Liver (tissue), 9 donors: ENCODE measurements around the gene CFP. TPM values are rescaled to one million over a fixed set of nuclear protein-coding genes. Genes with fewer than 3 reads are reported as not detected.

Experiments
- DNase-seq: peaks from one replicate; pipeline ENCODE4 v3.0.0-alpha.2; 2017; ENCODE audit warnings: low spot score
- H3K27ac ChIP-seq, 2 donors: one replicate each; pipeline ENCODE4 v1.7.0; 2013; ENCODE audit warnings: inconsistent platforms in 2 of 2, low read length in 2 of 2, control low read depth in 1 of 2, low read depth in 1 of 2, mild to moderate bottlenecking in 1 of 2
- H3K27me3 ChIP-seq, 4 donors: one replicate each; pipeline versions ENCODE4 v1.6.1 to v1.7.0; 2013; ENCODE audit warnings: low read length in 3 of 4, inconsistent platforms in 1 of 4, mild to moderate bottlenecking in 1 of 4, moderate library complexity in 1 of 4; ENCODE audit not compliant: control insufficient read depth in 4 of 4, insufficient read depth in 4 of 4
- H3K36me3 ChIP-seq, 4 donors: one replicate each; pipeline versions ENCODE4 v1.6.1 to v1.7.0; 2013; ENCODE audit warnings: low read length in 3 of 4, mild to moderate bottlenecking in 3 of 4, low read depth in 1 of 4, moderate library complexity in 1 of 4; ENCODE audit not compliant: control insufficient read depth in 4 of 4, insufficient read depth in 3 of 4
- H3K4me1 ChIP-seq, 4 donors: one replicate each; pipeline versions ENCODE4 v1.6.1 to v1.7.0; 2013; ENCODE audit warnings: low read length in 3 of 4, mild to moderate bottlenecking in 3 of 4, moderate library complexity in 1 of 4; ENCODE audit not compliant: control insufficient read depth in 4 of 4, insufficient read depth in 4 of 4
- H3K4me3 ChIP-seq, 3 donors: one replicate each; pipeline versions ENCODE4 v1.6.1 to v1.7.0; 2013; ENCODE audit warnings: low read length in 3 of 3, control low read depth in 1 of 3, low read depth in 1 of 3, mild to moderate bottlenecking in 1 of 3
- H3K9ac ChIP-seq, 2 donors: one replicate each; pipeline ENCODE4 v1.7.0; 2013; ENCODE audit warnings: low read length in 2 of 2, mild to moderate bottlenecking in 2 of 2, moderate library complexity in 2 of 2, control low read depth in 1 of 2, low read depth in 1 of 2
- H3K9me3 ChIP-seq, 4 donors: one replicate each; pipeline versions ENCODE4 v1.6.1 to v1.7.0; 2013; ENCODE audit warnings: low read length in 3 of 4; ENCODE audit not compliant: control insufficient read depth in 4 of 4
- CTCF ChIP-seq: fragments of 150-350 bp; IDR thresholded peaks from 2 replicates; pipeline ENCODE4 v1.5.1; 2017; ENCODE audit warnings: improper control_type of control experiment, low read depth, low read length; ENCODE audit not compliant: missing input control
- EGR1 ChIP-seq, 2 donors: IDR thresholded peaks; 2 replicates each; pipeline ENCODE4 v1.6.1; 2016 to 2018; ENCODE audit warnings: antibody characterized with exemption in 2 of 2, low read depth in 2 of 2
- FOXA1 ChIP-seq: IDR thresholded peaks from 2 replicates; pipeline ENCODE4 v1.6.1; 2016; ENCODE audit warnings: antibody characterized with exemption
- FOXA2 ChIP-seq: IDR thresholded peaks from 2 replicates; pipeline ENCODE4 v1.6.1; 2016; ENCODE audit warnings: antibody characterized with exemption
- GABPA ChIP-seq, 2 donors: IDR thresholded peaks in 1 of 2; conservative IDR thresholded peaks in 1 of 2; 2 replicates each; pipeline ENCODE4 v1.6.1; 2016; ENCODE audit warnings: antibody characterized with exemption in 2 of 2, mild to moderate bottlenecking in 1 of 2, moderate library complexity in 1 of 2
- HNF4A ChIP-seq, 2 donors: conservative IDR thresholded peaks; 2 replicates each; pipeline ENCODE4 v1.6.1; 2016; ENCODE audit warnings: antibody characterized with exemption in 2 of 2, mild to moderate bottlenecking in 2 of 2
- HNF4G ChIP-seq: IDR thresholded peaks from 2 replicates; pipeline ENCODE4 v1.6.1; 2016; ENCODE audit warnings: antibody characterized with exemption
- JUND ChIP-seq, 2 donors: IDR thresholded peaks; 2 replicates each; pipeline ENCODE4 v1.6.1; 2016; ENCODE audit warnings: antibody characterized with exemption in 2 of 2
- NR2F2 ChIP-seq: IDR thresholded peaks from 2 replicates; pipeline ENCODE4 v1.6.1; 2016; ENCODE audit warnings: antibody characterized with exemption
- RAD21 ChIP-seq, 2 donors: IDR thresholded peaks; 2 replicates each; pipeline ENCODE4 v1.6.1; 2016; ENCODE audit warnings: antibody characterized with exemption in 2 of 2, mild to moderate bottlenecking in 2 of 2
- RXRA ChIP-seq, 2 donors: IDR thresholded peaks; 2 replicates each; pipeline ENCODE4 v1.6.1; 2017 to 2018; ENCODE audit warnings: antibody characterized with exemption in 2 of 2, mild to moderate bottlenecking in 1 of 2
- SP1 ChIP-seq: IDR thresholded peaks from 2 replicates; pipeline ENCODE4 v1.6.1; 2018; ENCODE audit warnings: antibody characterized with exemption, mild to moderate bottlenecking
- TAF1 ChIP-seq: conservative IDR thresholded peaks from 2 replicates; pipeline ENCODE4 v1.6.1; 2016; ENCODE audit warnings: antibody characterized with exemption, mild to moderate bottlenecking
- YY1 ChIP-seq: IDR thresholded peaks from 2 replicates; pipeline ENCODE4 v1.6.1; 2016; ENCODE audit warnings: antibody characterized with exemption, mild to moderate bottlenecking
- ZBTB33 ChIP-seq: IDR thresholded peaks from 2 replicates; pipeline ENCODE4 v1.6.1; 2016; ENCODE audit warnings: antibody characterized with exemption
- WGBS: extraction: QIAGEN DNeasy Blood & Tissue Kit; methylation state at CpG from one replicate; pipeline ENCODE4 v1.1.7; 2013; 5-methylcytosine and 5-hydroxymethylcytosine counted together
- polyA plus RNA-seq, 2 donors: library from polyadenylated mRNA; stranded (reverse) in 1 of 2; unstranded in 1 of 2; fragments of 200-250 nt in 1 of 2; fragments of >200 nt in 1 of 2; fragmentation: Nextera tagmentation in 1 of 2; extraction: Ambion mirVana in 1 of 2; gene quantifications; one replicate each; pipeline versions ENCODE4 v1.2.1 to v1.2.3, GENCODE V29; 2013 to 2015
- total RNA-seq, 2 donors: library from RNA; depleted of rRNA; stranded (reverse); fragments of >200 nt; gene quantifications; one replicate each; pipeline ENCODE4 v1.2.3, GENCODE V29; 2014
- TF ChIP-seq, protein P1 (sequence below): IDR thresholded peaks from 2 replicates; pipeline ENCODE4 v1.6.1; 2016; ENCODE audit warnings: antibody characterized with exemption
- TF ChIP-seq, protein P2 (sequence below): IDR thresholded peaks from 2 replicates; pipeline ENCODE4 v1.6.1; 2016; ENCODE audit warnings: antibody characterized with exemption
- TF ChIP-seq, protein P3 (sequence below): IDR thresholded peaks from 2 replicates; pipeline ENCODE4 v1.6.1; 2016; ENCODE audit warnings: antibody characterized with exemption, mild to moderate bottlenecking
- donor health status: healthy.
- donor health status: healthy.
- donor health status: healthy.
- donor health status: healthy.
- donor health status: healthy.

The CFP gene
- total and polyA plus RNA-seq, 4 donors, result 10.0 to 26.0 (median 16.6) TPM

DNA sequence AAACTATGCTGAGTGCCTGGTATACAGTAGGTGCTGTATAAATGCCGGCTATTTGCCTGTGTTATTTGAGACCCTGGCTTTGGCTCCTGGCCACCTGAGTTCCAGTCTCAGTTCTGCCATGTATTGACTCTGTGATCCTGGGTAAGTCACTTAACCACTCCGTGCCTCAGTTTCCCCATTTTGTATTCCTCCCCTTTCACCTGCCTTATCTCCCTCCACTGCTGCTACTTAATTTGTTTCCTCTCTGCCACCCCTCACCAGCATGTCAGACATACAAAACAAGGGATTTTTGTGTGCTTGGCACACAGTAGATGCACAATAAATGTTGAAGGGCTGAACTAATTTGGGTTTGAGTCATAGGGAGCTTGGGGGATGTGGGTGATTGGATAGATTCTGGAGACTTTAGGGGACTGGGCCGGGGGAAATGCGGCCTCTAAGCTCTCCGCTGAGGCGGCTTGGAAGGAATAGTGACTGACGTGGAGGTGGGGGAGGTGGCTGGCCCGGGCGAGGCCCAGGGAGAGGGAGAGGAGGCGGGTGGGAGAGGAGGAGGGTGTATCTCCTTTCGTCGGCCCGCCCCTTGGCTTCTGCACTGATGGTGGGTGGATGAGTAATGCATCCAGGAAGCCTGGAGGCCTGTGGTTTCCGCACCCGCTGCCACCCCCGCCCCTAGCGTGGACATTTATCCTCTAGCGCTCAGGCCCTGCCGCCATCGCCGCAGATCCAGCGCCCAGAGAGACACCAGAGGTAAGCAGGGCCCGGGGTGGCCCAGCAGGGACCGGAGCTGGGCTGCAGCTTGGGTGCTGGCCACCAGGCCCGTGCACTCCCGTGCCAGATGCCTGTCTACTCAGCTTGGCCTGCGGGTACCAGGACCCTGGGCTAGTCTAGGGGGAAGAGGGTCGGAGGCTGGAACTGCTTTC lies 47.7 kb downstream of the CFP start, which contains the start of gene TIMP1:
TIMP1 (plus strand) TSS at position 706 of the 917 bp plus-strand sequence. CDS start 980 bp downstream, outside the sequence.
- no peak for DNase-seq
- H3K27me3 ChIP-seq, result no peaks in the 10 kb centered on the region
- H3K4me1 ChIP-seq, result peaks cover 0 to 11% (median 5%) of the 10 kb centered on the region in 4 donors
- H3K9me3 ChIP-seq, result no peaks in the 10 kb centered on the region
- peak in 1 of 2 donors; percentile 24 for TF ChIP-seq JUND (IDR thresholded peaks at IDR 0.05)
- TF ChIP-seq, protein P1, sequence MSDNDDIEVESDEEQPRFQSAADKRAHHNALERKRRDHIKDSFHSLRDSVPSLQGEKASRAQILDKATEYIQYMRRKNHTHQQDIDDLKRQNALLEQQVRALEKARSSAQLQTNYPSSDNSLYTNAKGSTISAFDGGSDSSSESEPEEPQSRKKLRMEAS, result no peak
- no peak for TF ChIP-seq HNF4A (conservative IDR thresholded peaks at IDR 0.05)
- TF ChIP-seq, protein P2, sequence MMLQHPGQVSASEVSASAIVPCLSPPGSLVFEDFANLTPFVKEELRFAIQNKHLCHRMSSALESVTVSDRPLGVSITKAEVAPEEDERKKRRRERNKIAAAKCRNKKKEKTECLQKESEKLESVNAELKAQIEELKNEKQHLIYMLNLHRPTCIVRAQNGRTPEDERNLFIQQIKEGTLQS, result no peak
- TF ChIP-seq YY1, result no peak
- TF ChIP-seq SP1, result peak; percentile 30
- peak in 1 of 2 donors; percentile 9 for TF ChIP-seq GABPA (IDR thresholded peaks at IDR 0.05 in 1 of 2, conservative IDR thresholded peaks at IDR 0.05 in 1 of 2)
- TF ChIP-seq FOXA2, result no peak
- peak in 1 of 2 donors; percentile 15 for TF ChIP-seq EGR1 (IDR thresholded peaks at IDR 0.05; ENCODE audit: low read depth in 2 of 2)
- TF ChIP-seq RAD21 (IDR thresholded peaks at IDR 0.05), result peak in 1 of 2 donors; percentile 9
- TF ChIP-seq NR2F2, result peak; percentile 17
- peak within 1 kb of the TSS in 1 of 2 donors; percentile 87 for H3K9ac ChIP-seq
- peaks cover 0 to 2% (median 0%) of the 10 kb centered on the region in 4 donors for H3K36me3 ChIP-seq
- 29% methylated on average over 27 of the region's 28 CpGs for WGBS
- peak within 1 kb of the TSS; percentile 67 to 69 for H3K27ac ChIP-seq
- peak within 1 kb of the TSS in 2 of 3 donors; percentile 43 to 47 for H3K4me3 ChIP-seq

DNA sequence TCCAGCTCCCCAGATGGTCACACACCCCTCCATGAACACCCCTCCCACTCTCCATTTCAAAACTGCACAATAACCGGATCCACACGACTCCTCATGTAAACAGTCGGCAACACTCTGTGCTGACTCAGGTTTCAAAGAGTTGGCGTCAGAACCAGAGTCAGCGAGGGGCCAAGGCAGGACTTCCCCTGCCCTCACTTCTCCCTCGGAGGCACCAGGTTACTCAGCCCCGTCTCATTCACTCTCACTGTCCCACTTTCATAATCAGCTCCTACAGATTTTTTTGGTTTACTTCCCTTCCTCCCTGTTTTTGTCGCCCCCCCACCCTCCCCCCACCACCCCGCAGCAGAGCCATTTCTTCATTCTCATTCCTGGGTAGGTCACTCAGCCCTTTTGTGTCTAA lies 50.2 kb downstream of the CFP start:
- Histone ChIP-seq H3K9ac (no peak overlapping the region), H3K9me3 (no peaks in the 10 kb centered on the region), H3K27me3 (no peaks in the 10 kb centered on the region), H3K36me3 (no peaks in the 10 kb centered on the region), H3K4me1 (peaks cover 0 to 11% (median 5%) of the 10 kb centered on the region in 4 donors), H3K27ac (no peak overlapping the region), H3K4me3 (no peak overlapping the region)
- DNase-seq, result no peak
- WGBS, result 55% methylated on average over 9 of the region's 9 CpGs
- TF ChIP-seq JUND (IDR thresholded peaks at IDR 0.05), result no peak
- TF ChIP-seq, protein P3, sequence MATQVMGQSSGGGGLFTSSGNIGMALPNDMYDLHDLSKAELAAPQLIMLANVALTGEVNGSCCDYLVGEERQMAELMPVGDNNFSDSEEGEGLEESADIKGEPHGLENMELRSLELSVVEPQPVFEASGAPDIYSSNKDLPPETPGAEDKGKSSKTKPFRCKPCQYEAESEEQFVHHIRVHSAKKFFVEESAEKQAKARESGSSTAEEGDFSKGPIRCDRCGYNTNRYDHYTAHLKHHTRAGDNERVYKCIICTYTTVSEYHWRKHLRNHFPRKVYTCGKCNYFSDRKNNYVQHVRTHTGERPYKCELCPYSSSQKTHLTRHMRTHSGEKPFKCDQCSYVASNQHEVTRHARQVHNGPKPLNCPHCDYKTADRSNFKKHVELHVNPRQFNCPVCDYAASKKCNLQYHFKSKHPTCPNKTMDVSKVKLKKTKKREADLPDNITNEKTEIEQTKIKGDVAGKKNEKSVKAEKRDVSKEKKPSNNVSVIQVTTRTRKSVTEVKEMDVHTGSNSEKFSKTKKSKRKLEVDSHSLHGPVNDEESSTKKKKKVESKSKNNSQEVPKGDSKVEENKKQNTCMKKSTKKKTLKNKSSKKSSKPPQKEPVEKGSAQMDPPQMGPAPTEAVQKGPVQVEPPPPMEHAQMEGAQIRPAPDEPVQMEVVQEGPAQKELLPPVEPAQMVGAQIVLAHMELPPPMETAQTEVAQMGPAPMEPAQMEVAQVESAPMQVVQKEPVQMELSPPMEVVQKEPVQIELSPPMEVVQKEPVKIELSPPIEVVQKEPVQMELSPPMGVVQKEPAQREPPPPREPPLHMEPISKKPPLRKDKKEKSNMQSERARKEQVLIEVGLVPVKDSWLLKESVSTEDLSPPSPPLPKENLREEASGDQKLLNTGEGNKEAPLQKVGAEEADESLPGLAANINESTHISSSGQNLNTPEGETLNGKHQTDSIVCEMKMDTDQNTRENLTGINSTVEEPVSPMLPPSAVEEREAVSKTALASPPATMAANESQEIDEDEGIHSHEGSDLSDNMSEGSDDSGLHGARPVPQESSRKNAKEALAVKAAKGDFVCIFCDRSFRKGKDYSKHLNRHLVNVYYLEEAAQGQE, result no peak
- TF ChIP-seq, protein P2, result no peak
- no peak for TF ChIP-seq FOXA1
- no peak for TF ChIP-seq RAD21 (IDR thresholded peaks at IDR 0.05)
- TF ChIP-seq YY1, result no peak
- no peak for TF ChIP-seq ZBTB33
- TF ChIP-seq HNF4A (conservative IDR thresholded peaks at IDR 0.05), result no peak
- no peak for TF ChIP-seq NR2F2
- no peak for TF ChIP-seq CTCF
- no peak for TF ChIP-seq HNF4G
- no peak for TF ChIP-seq RXRA (IDR thresholded peaks at IDR 0.05)
- TF ChIP-seq FOXA2, result no peak
- no peak for TF ChIP-seq SP1
- TF ChIP-seq TAF1, result no peak
- no peak for TF ChIP-seq GABPA (IDR thresholded peaks at IDR 0.05 in 1 of 2, conservative IDR thresholded peaks at IDR 0.05 in 1 of 2)
- TF ChIP-seq EGR1 (IDR thresholded peaks at IDR 0.05; ENCODE audit: low read depth in 2 of 2), result no peak
- TF ChIP-seq, protein P1, result no peak
